Mucosa of descending colon (tissue), 3 donors: Measurements from ENCODE around the gene RPS25. TPM values are rescaled to one million over a fixed set of nuclear protein-coding genes. Genes with fewer than 3 reads are reported as not detected.
"Not testable (repeated sequence)": the region's sequence is repeated elsewhere in the genome, so short reads cannot be mapped to it uniquely, and the experiment has no call there.

Experiments
- ATAC-seq: fragments of 200-7000 bp; cut with Tn5 transposase; one replicate; pipeline ENCODE4 v1.9.1; 2020; ENCODE audit warnings: mild to moderate bottlenecking, moderate library complexity
- DNase-seq, 3 donors: peaks; one replicate each; pipeline ENCODE4 v3.0.0-alpha.2; 2020
- H3K36me3 ChIP-seq: fragments of 200-600 bp; one replicate; pipeline ENCODE4 v1.8.0; 2021; ENCODE audit warnings: low read depth, mild to moderate bottlenecking
- H3K4me1 ChIP-seq: fragments of 200-600 bp; one replicate; pipeline ENCODE4 v1.8.0; 2021; ENCODE audit warnings: low read depth, mild to moderate bottlenecking
- H3K4me3 ChIP-seq: fragments of 200-600 bp; one replicate; pipeline ENCODE4 v1.8.0; 2021; ENCODE audit warnings: mild to moderate bottlenecking
- H3K9me3 ChIP-seq: fragments of 200-600 bp; one replicate; pipeline ENCODE4 v1.8.0; 2021; ENCODE audit warnings: mild to moderate bottlenecking
- CTCF ChIP-seq: fragments of 200-600 bp; IDR thresholded peaks from one replicate; pipeline ENCODE4 v1.8.0; 2022; ENCODE audit warnings: antibody characterized with exemption, mild to moderate bottlenecking
- intact Hi-C, 2 donors: fragments of 100-400 bp; cut with DNase I in 1 of 2; cut with micrococcal nuclease in 1 of 2; formaldehyde crosslinking; loops; one replicate each; pipeline versions ENCODE4 v1.11.0 to v1.11.1; 2022; cut with DNase I, micrococcal nuclease
- total RNA-seq, 3 donors: library from RNA; stranded (reverse); fragmentation: NEBNext Ultra II Directional in 2 of 3; extraction: Animal tissue kit (Norgen Biotek cat#: 25700) in 2 of 3; gene quantifications; one replicate each; pipeline versions ENCODE4 v1.2.1 to v1.2.4, GENCODE V29; 2021 to 2023
- donor health status: DM: no; HTN: no; CAD: no; lungs with moderate emphysema.
- donor health status: DM: no; HTN: no; CAD: no.
- donor health status: DM: no; HTN: yes; CAD: no.

RPS25 gene
- total RNA-seq, 3 donors from 2014 or later = 721 to 887 (median 781) TPM

GRCh38 chr11:119044708-119045107 is 26.6 kb upstream of the RPS25 start:
- H3K4me3 ChIP-seq = no peak overlapping the region
- no peaks in the 10 kb centered on the region for H3K4me1 ChIP-seq
- DNase-seq = peak in 1 of 3 donors; percentile 13
- TF ChIP-seq CTCF = no peak
- no peak for ATAC-seq
- H3K9me3 ChIP-seq = no peaks in the 10 kb centered on the region
- H3K36me3 ChIP-seq = peaks cover 14% of the 10 kb centered on the region
- intact Hi-C loops = no loop called here

GRCh38 chr11:119042927-119043326 is 24.8 kb upstream of the RPS25 start:
- H3K36me3 ChIP-seq = no peaks in the 10 kb centered on the region

GRCh38 chr11:119041821-119042514 is 23.8 kb upstream of the RPS25 start:
- Histone ChIP-seq H3K4me1 (no peaks in the 10 kb centered on the region), H3K36me3 (no peaks in the 10 kb centered on the region), H3K4me3 (no peak overlapping the region), H3K9me3 (no peaks in the 10 kb centered on the region)
- ATAC-seq (no peak), DNase-seq (no peak)
- intact Hi-C loops = no loop called here
- no peak for TF ChIP-seq CTCF

More at GRCh38 chr11:119042927-119043326, 24.8 kb upstream of the RPS25 start:
- TF ChIP-seq CTCF = no peak
- ATAC-seq = no peak
- Histone ChIP-seq H3K4me1 (no peaks in the 10 kb centered on the region), H3K9me3 (no peaks in the 10 kb centered on the region), H3K4me3 (no peak overlapping the region)
- peak in 1 of 3 donors; percentile 4 for DNase-seq
- intact Hi-C loops = no loop called here

GRCh38 chr11:119039471-119039870 is 21.3 kb upstream of the RPS25 start:
- DNase-seq, ATAC-seq, H3K36me3 ChIP-seq, intact Hi-C loops, H3K4me3 ChIP-seq, H3K4me1 ChIP-seq, H3K9me3 ChIP-seq: not testable (repeated sequence)

GRCh38 chr11:119038884-119039283 is 20.7 kb upstream of the RPS25 start:
- no peak for DNase-seq
- Histone ChIP-seq H3K4me3 (no peak overlapping the region), H3K36me3 (no peaks in the 10 kb centered on the region), H3K9me3 (no peaks in the 10 kb centered on the region), H3K4me1 (no peaks in the 10 kb centered on the region)
- no peak for ATAC-seq
- no peak for TF ChIP-seq CTCF
- intact Hi-C loops = no loop called here

GRCh38 chr11:119034813-119035212 is 16.7 kb upstream of the RPS25 start:
- TF ChIP-seq CTCF = no peak
- no peak for DNase-seq
- ATAC-seq = no peak
- H3K9me3 ChIP-seq = no peaks in the 10 kb centered on the region
- intact Hi-C loops = no loop called here
- peaks cover 8% of the 10 kb centered on the region for H3K4me1 ChIP-seq
- no peaks in the 10 kb centered on the region for H3K36me3 ChIP-seq
- no peak overlapping the region for H3K4me3 ChIP-seq

GRCh38 chr11:119033421-119033820 is 15.3 kb upstream of the RPS25 start:
- DNase-seq, H3K4me3 ChIP-seq, intact Hi-C loops, ATAC-seq, H3K36me3 ChIP-seq, H3K9me3 ChIP-seq: not testable (repeated sequence)
- H3K4me1 ChIP-seq = peaks cover 20% of the 10 kb centered on the region
